ENCODE results near the gene USP6. TPM values are rescaled to one million over a fixed set of nuclear protein-coding genes. Genes with fewer than 3 reads are reported as not detected.
"Not testable (repeated sequence)": the region's sequence is repeated elsewhere in the genome, so short reads cannot be mapped to it uniquely, and the experiment has no call there.

USP6 gene
- total RNA-seq, 1 donor from 2014 or later: 0.02 TPM

- Mint-ChIP-seq H3K9me3 (peaks cover 5% of the 10 kb centered on the region), H3K27me3 (no peaks in the 10 kb centered on the region), H3K36me3 (ENCODE audit: low read depth) (no peaks in the 10 kb centered on the region), H3K4me3 (no peak overlapping the region), H3K4me1 (no peaks in the 10 kb centered on the region), H3K27ac (no peak overlapping the region)
- intact Hi-C loops (cut with micrococcal nuclease): no loop called here
- no peak for DNase-seq
Measured at GRCh38 chr17:5203178-5203907, 87.5 kb downstream of the USP6 start.

GRCh38 chr17:5203908-5204294, 88.1 kb downstream of the USP6 start:
- no peak for DNase-seq
- Mint-ChIP-seq H3K9me3 (peaks cover 5% of the 10 kb centered on the region), H3K27ac (no peak overlapping the region), H3K4me3 (no peak overlapping the region), H3K4me1 (no peaks in the 10 kb centered on the region), H3K27me3 (no peaks in the 10 kb centered on the region), H3K36me3 (ENCODE audit: low read depth) (no peaks in the 10 kb centered on the region)
- intact Hi-C loops (cut with micrococcal nuclease): no loop called here

GRCh38 chr17:5209396-5209795, 93.6 kb downstream of the USP6 start:
- no peaks in the 10 kb centered on the region for H3K4me1 Mint-ChIP-seq
- H3K27ac Mint-ChIP-seq: no peak overlapping the region
- DNase-seq: no peak
- H3K36me3 Mint-ChIP-seq (ENCODE audit: low read depth): no peaks in the 10 kb centered on the region
- no peaks in the 10 kb centered on the region for H3K27me3 Mint-ChIP-seq
- intact Hi-C loops (cut with micrococcal nuclease): no loop called here
- no peaks in the 10 kb centered on the region for H3K9me3 Mint-ChIP-seq
- H3K4me3 Mint-ChIP-seq: no peak overlapping the region

- Mint-ChIP-seq H3K36me3 (ENCODE audit: low read depth) (no peaks in the 10 kb centered on the region), H3K9me3 (no peaks in the 10 kb centered on the region), H3K27ac (no peak overlapping the region), H3K4me1 (no peaks in the 10 kb centered on the region), H3K4me3 (no peak overlapping the region), H3K27me3 (no peaks in the 10 kb centered on the region)
- no peak for DNase-seq
- intact Hi-C loops (cut with micrococcal nuclease): no loop called here
Measured at GRCh38 chr17:5210091-5210490, 94.3 kb downstream of the USP6 start.

- intact Hi-C loops (cut with micrococcal nuclease): no loop called here
- no peak for DNase-seq
- H3K27ac Mint-ChIP-seq: no peak overlapping the region
- H3K9me3 Mint-ChIP-seq: no peaks in the 10 kb centered on the region
- no peaks in the 10 kb centered on the region for H3K4me1 Mint-ChIP-seq
- no peaks in the 10 kb centered on the region for H3K27me3 Mint-ChIP-seq
- no peak overlapping the region for H3K4me3 Mint-ChIP-seq
- no peaks in the 10 kb centered on the region for H3K36me3 Mint-ChIP-seq (ENCODE audit: low read depth)
Measured at GRCh38 chr17:5210614-5211252, 94.9 kb downstream of the USP6 start.

GRCh38 chr17:5211458-5211857, 95.6 kb downstream of the USP6 start:
- no peak overlapping the region for H3K27ac Mint-ChIP-seq
- no peaks in the 10 kb centered on the region for H3K36me3 Mint-ChIP-seq (ENCODE audit: low read depth)
- no peaks in the 10 kb centered on the region for H3K4me1 Mint-ChIP-seq
- DNase-seq: no peak
- H3K9me3 Mint-ChIP-seq: no peaks in the 10 kb centered on the region
- H3K27me3 Mint-ChIP-seq: no peaks in the 10 kb centered on the region
- no peak overlapping the region for H3K4me3 Mint-ChIP-seq
- intact Hi-C loops (cut with micrococcal nuclease): no loop called here

- H3K4me3 Mint-ChIP-seq; intact Hi-C loops (cut with micrococcal nuclease); DNase-seq; H3K27ac Mint-ChIP-seq; H3K4me1 Mint-ChIP-seq; H3K36me3 Mint-ChIP-seq (ENCODE audit: low read depth); H3K9me3 Mint-ChIP-seq; H3K27me3 Mint-ChIP-seq: not testable (repeated sequence)
Measured at GRCh38 chr17:5217562-5217961, 101.7 kb downstream of the USP6 start.

- H3K36me3 Mint-ChIP-seq (ENCODE audit: low read depth): no peaks in the 10 kb centered on the region
- no peak for DNase-seq
- H3K4me3 Mint-ChIP-seq: no peak overlapping the region
- H3K27ac Mint-ChIP-seq: no peak overlapping the region
- no peaks in the 10 kb centered on the region for H3K4me1 Mint-ChIP-seq
- no peaks in the 10 kb centered on the region for H3K9me3 Mint-ChIP-seq
- intact Hi-C loops (cut with micrococcal nuclease): no loop called here
- H3K27me3 Mint-ChIP-seq: no peaks in the 10 kb centered on the region
Measured at GRCh38 chr17:5219536-5219935, 103.7 kb downstream of the USP6 start.

- Mint-ChIP-seq H3K27me3 (no peaks in the 10 kb centered on the region), H3K4me3 (no peak overlapping the region), H3K27ac (no peak overlapping the region), H3K36me3 (ENCODE audit: low read depth) (no peaks in the 10 kb centered on the region), H3K4me1 (no peaks in the 10 kb centered on the region), H3K9me3 (no peaks in the 10 kb centered on the region)
- intact Hi-C loops (cut with micrococcal nuclease): no loop called here
- DNase-seq: no peak
Measured at GRCh38 chr17:5220074-5220473, 104.2 kb downstream of the USP6 start.

GRCh38 chr17:5221912-5222311, 106.1 kb downstream of the USP6 start:
- intact Hi-C loops (cut with micrococcal nuclease); DNase-seq; H3K4me1 Mint-ChIP-seq; H3K27me3 Mint-ChIP-seq; H3K4me3 Mint-ChIP-seq; H3K27ac Mint-ChIP-seq; H3K9me3 Mint-ChIP-seq; H3K36me3 Mint-ChIP-seq (ENCODE audit: low read depth): not testable (repeated sequence)

Other genes with a start within 250 kb of the USP6 start
- 1.4 and 1.7 TPM in 2 replicates for gene C17orf107, start 216.5 kb upstream of the USP6 start, total RNA-seq
- 0.42 and 0.64 TPM in 2 replicates for gene CHRNE, start 212.9 kb upstream of the USP6 start, total RNA-seq
- gene GP1BA, start 183.8 kb upstream of the USP6 start, total RNA-seq: not detected in 2 replicates
- 104 and 106 TPM in 2 replicates for gene SLC25A11, start 176.0 kb upstream of the USP6 start, total RNA-seq
- 119 and 125 TPM in 2 replicates for gene RNF167, start 175.8 kb upstream of the USP6 start, total RNA-seq
- gene PFN1, start 167.5 kb upstream of the USP6 start, total RNA-seq: 1,471 and 1,473 TPM in 2 replicates
- 45.3 and 51.0 TPM in 2 replicates for gene ENO3, start 164.9 kb upstream of the USP6 start, total RNA-seq
- 58.7 and 62.3 TPM in 2 replicates for gene SPAG7, start 148.2 kb upstream of the USP6 start, total RNA-seq
- 87.7 and 89.7 TPM in 2 replicates for gene CAMTA2, start 128.4 kb upstream of the USP6 start, total RNA-seq
- 0.56 and 0.69 TPM in 2 replicates for gene INCA1, start 118.5 kb upstream of the USP6 start, total RNA-seq
- gene KIF1C, start 118.1 kb upstream of the USP6 start, total RNA-seq: 62.3 TPM in 2 replicates
- 0.14 TPM in 2 replicates for gene SLC52A1, start 80.6 kb upstream of the USP6 start, total RNA-seq
- gene ZFP3, start 37.6 kb upstream of the USP6 start, total RNA-seq: 1.9 and 2.6 TPM in 2 replicates
- gene ZNF232, start 4.2 kb upstream of the USP6 start, total RNA-seq: 17.4 and 19.8 TPM in 2 replicates
- 10.1 and 12.1 TPM in 2 replicates for gene ZNF594, start 75.8 kb downstream of the USP6 start, total RNA-seq
- gene SCIMP, start 118.8 kb downstream of the USP6 start, total RNA-seq: not detected in 2 replicates
- 57.3 and 58.2 TPM in 2 replicates for gene RABEP1, start 166.3 kb downstream of the USP6 start, total RNA-seq

Data from activated CD4-positive, alpha-beta T cell treated with anti-CD3 and anti-CD28 coated beads, Interleukin-2, amount 10 ng/mL, durations not matched to agents 24 days and 14 days (primary cell).